ENCODE measurements around the gene FEN1.

FEN1 gene

GRCh38 chr11:61746442-61747191, 46.1 kb upstream of the FEN1 start:
- no peak for DNase-seq (ENCODE audit: low read depth)
- H3K4me3 ChIP-seq (ENCODE audit: low read depth, low read length): no peak overlapping the region
- TF ChIP-seq POLR2A (IDR thresholded peaks at IDR 0.05; ENCODE audit: extremely low read depth, insufficient read length): no peak
- TF ChIP-seq MAX (IDR thresholded peaks at IDR 0.05; ENCODE audit: low read depth, low read length): no peak
- TF ChIP-seq MYC (IDR thresholded peaks at IDR 0.05; ENCODE audit: low read depth, low read length): no peak
- no peak for TF ChIP-seq CTCF (IDR thresholded peaks at IDR 0.05; ENCODE audit: low read depth, low read length)

DNA sequence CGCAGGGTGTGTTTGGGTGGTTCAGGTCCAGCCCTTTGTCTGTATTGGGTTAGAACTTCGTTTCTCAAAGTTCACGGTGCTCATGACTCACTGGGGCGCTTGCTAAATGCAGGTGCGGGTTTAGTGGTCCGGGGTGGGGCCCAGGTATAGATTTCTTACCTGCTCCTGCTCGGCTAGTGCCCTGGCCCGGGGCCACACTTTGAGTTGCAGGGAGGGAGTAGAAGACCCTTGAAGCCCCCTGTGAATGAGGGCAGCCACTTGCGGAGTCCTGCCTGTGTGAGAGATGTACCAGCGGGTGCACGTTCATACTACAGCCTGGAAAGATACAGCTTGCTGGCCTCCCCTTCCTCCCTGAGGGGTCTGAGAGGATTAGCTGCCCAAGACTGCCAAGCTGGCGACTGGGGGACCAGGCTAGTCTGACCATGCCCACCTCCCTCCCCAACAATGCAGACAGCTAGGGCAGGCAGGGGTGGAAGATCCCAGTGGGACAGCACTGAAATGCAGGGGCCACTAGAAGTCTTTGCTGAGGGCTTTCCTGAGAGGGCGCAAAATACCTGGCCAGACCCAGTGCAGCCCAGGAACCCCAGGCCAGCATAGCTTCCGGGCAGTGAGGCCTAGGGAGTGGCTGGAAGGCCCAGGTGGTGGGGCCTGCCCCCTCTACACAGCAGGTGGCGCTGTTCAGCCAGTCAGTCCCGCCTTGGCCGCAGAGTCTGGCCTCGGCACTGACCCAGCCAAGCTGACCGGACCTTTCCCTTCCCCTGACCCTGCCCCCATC, 45.3 kb upstream of the FEN1 start:
- no peak overlapping the region for H3K4me3 ChIP-seq (ENCODE audit: low read depth, low read length)
- DNase-seq (ENCODE audit: low read depth): peak; percentile 68
- TF ChIP-seq CTCF (IDR thresholded peaks at IDR 0.05; ENCODE audit: low read depth, low read length): peak; percentile 97
- 0 out of 2 replicates have a peak, but pooled peaks have one; percentile 13 for TF ChIP-seq MAX (IDR thresholded peaks at IDR 0.05; ENCODE audit: low read depth, low read length)
- no peak for TF ChIP-seq POLR2A (IDR thresholded peaks at IDR 0.05; ENCODE audit: extremely low read depth, insufficient read length)
- TF ChIP-seq MYC (IDR thresholded peaks at IDR 0.05; ENCODE audit: low read depth, low read length): no peak

DNA sequence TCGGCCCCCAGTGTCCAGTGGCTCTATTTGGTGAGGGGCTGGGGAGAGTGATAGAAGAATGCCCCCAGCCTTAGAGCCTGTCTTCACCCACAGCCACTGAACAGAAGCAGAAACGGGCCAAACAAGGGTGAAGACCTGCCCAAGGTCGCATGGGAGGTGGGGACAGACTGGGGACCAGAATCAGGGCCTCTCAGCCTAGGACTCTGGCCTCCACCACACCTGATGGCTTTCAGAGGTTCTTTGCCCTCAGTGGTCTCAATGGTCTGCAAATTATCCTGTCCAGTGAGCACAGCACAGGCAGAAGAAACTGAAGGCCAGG, 44.8 kb upstream of the FEN1 start:
- H3K4me3 ChIP-seq (ENCODE audit: low read depth, low read length): no peak overlapping the region
- no peak for DNase-seq (ENCODE audit: low read depth)
- no peak for TF ChIP-seq POLR2A (IDR thresholded peaks at IDR 0.05; ENCODE audit: extremely low read depth, insufficient read length)

- TF ChIP-seq POLR2A (IDR thresholded peaks at IDR 0.05; ENCODE audit: extremely low read depth, insufficient read length) (no peak), CTCF (IDR thresholded peaks at IDR 0.05; ENCODE audit: low read depth, low read length) (no peak), MAX (IDR thresholded peaks at IDR 0.05; ENCODE audit: low read depth, low read length) (0 out of 2 replicates have a peak, but pooled peaks have one; percentile 36), MYC (IDR thresholded peaks at IDR 0.05; ENCODE audit: low read depth, low read length) (peak; percentile 57)
- peak; percentile 93 for DNase-seq (ENCODE audit: low read depth)
- H3K4me3 ChIP-seq (ENCODE audit: low read depth, low read length): no peak overlapping the region
These were observed 43.0 kb upstream of the FEN1 start for GRCh38 chr11:61749591-61750217.

DNA sequence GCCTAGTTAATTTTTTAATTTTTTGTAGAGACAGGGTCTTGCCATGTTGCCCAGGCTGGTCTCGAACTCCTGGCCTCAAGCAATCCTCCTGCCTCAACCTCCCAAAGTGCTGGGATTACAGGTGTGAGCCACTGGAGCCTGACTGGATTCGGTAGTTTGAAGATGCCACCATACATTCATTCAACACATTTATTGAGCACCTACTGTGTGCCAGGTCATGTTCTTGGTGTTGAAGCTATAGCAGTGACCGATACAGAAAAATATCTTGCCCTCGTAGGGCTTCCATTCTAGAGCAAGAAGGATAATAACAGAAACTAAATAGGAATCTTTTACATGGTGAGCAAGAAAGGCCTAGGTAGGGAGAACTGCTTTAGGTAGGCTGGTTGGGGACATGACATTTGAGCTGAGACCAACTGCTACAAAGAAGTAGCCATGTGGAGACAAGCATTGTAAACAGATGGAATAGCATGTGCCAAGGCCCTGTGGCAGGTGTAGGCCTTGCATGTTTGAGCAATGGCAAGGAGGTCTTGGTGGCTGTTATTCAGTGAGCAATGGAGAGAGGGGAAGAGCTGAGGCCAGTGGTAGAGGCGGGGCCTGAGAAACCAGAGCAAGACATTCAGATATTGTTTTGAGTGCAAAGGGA, 42.0 kb upstream of the FEN1 start:
- peak; percentile 36 for DNase-seq (ENCODE audit: low read depth)
- H3K4me3 ChIP-seq (ENCODE audit: low read depth, low read length): no peak overlapping the region
- peak; percentile 25; the same call in 1 of the 2 replicates for TF ChIP-seq MAX (IDR thresholded peaks at IDR 0.05; ENCODE audit: low read depth, low read length)
- no peak for TF ChIP-seq MYC (IDR thresholded peaks at IDR 0.05; ENCODE audit: low read depth, low read length)

DNA sequence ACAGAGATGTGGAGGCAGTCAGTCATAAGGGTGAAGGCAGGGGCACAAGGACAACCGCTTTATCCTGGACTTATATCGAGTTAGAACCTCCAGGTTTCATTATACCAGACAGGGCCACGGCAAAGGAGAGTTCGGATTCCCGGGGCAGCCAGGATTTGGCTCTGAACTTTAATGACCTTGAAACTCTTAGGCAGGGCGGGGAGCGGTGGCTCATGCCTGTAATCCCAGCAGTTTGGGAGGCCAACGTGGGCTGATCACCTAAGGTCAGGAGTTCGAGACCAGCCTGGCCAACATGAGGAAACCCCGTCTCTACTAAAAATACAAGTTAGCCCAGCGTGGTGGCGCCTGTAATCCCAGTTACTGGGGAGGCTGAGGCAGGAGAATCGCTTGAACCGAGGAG, 41.3 kb upstream of the FEN1 start:
- no peak for DNase-seq (ENCODE audit: low read depth)
- H3K4me3 ChIP-seq (ENCODE audit: low read depth, low read length): no peak overlapping the region
- TF ChIP-seq MYC (IDR thresholded peaks at IDR 0.05; ENCODE audit: low read depth, low read length) (no peak), MAX (IDR thresholded peaks at IDR 0.05; ENCODE audit: low read depth, low read length) (no peak), CTCF (IDR thresholded peaks at IDR 0.05; ENCODE audit: low read depth, low read length) (no peak)

Measured in NB4 (cell line).